DND-41 (cell line): ENCODE results near the gene PACRG.

ENCODE experiments used
- ATAC-seq: fragments of 200-7000 bp; cut with Tn5 transposase; 3 replicates; pipeline ENCODE4 v1.9.1; 2021; ENCODE audit warnings: low read depth; ENCODE audit not compliant: insufficient read depth
- DNase-seq: peaks from one replicate; pipeline ENCODE4 v3.0.0-alpha.2; 2020
- H2AFZ ChIP-seq: 2 replicates; pipeline ENCODE4 v1.6.0; 2012; ENCODE audit warnings: low read depth, low read length
- H3K27ac ChIP-seq: 2 replicates; pipeline ENCODE4 v1.5.1; 2012; ENCODE audit warnings: low read length, inconsistent platforms
- H3K27me3 ChIP-seq: fragments of 200-600 bp; sonication (generic); 2 replicates; pipeline ENCODE4 v1.6.0; 2012; ENCODE audit warnings: low read length, mild to moderate bottlenecking, inconsistent platforms; ENCODE audit not compliant: insufficient read depth, poor library complexity
- H3K36me3 ChIP-seq: 2 replicates; pipeline ENCODE4 v1.5.1; 2012; ENCODE audit warnings: low read length, inconsistent platforms; ENCODE audit not compliant: insufficient read depth
- H3K4me1 ChIP-seq: 2 replicates; pipeline ENCODE4 v1.5.1; 2012; ENCODE audit warnings: mild to moderate bottlenecking, low read length; ENCODE audit not compliant: insufficient read depth
- H3K4me2 ChIP-seq: 2 replicates; pipeline ENCODE4 v1.6.0; 2012; ENCODE audit warnings: mild to moderate bottlenecking, moderate library complexity, low read length, inconsistent platforms; ENCODE audit not compliant: insufficient read depth
- H3K4me3 ChIP-seq, 2 experiments: fragments of 200-600 bp in 1 of 2; shearing (Covaris generic) in 1 of 2; 2 replicates each; pipeline ENCODE4 v1.5.1; 2012 to 2016; ENCODE audit warnings: inconsistent platforms in 2 of 2, low read length in 2 of 2, mild to moderate bottlenecking in 2 of 2, low read depth in 1 of 2, moderate library complexity in 1 of 2
- H3K79me2 ChIP-seq: 2 replicates; pipeline ENCODE4 v1.6.0; 2012; ENCODE audit warnings: low read length, inconsistent platforms; ENCODE audit not compliant: insufficient read depth
- H3K9ac ChIP-seq: 2 replicates; pipeline ENCODE4 v1.6.0; 2012; ENCODE audit warnings: low read depth, mild to moderate bottlenecking, inconsistent platforms, low read length, moderate library complexity
- H3K9me3 ChIP-seq: 2 replicates; pipeline ENCODE4 v1.5.1; 2012; ENCODE audit warnings: low read length, moderate library complexity, mild to moderate bottlenecking, inconsistent platforms; ENCODE audit not compliant: insufficient read depth, severe bottlenecking
- H4K20me1 ChIP-seq: 2 replicates; pipeline ENCODE4 v1.6.0; 2012; ENCODE audit warnings: low read length; ENCODE audit not compliant: insufficient read depth
- EZH2 ChIP-seq: IDR thresholded peaks from 3 replicates; pipeline ENCODE4 v1.6.1; 2012; ENCODE audit warnings: borderline replicate concordance, low read depth, mild to moderate bottlenecking, moderate library complexity, low read length, inconsistent platforms; ENCODE audit not compliant: severe bottlenecking
- TF ChIP-seq, protein P1 (sequence below): IDR thresholded peaks from 2 replicates; pipeline ENCODE4 v1.5.1; 2012; ENCODE audit warnings: borderline replicate concordance, low read length, moderate library complexity, mild to moderate bottlenecking; ENCODE audit not compliant: poor library complexity, severe bottlenecking; ENCODE audit errors: extremely low read depth

PACRG gene

DNA sequence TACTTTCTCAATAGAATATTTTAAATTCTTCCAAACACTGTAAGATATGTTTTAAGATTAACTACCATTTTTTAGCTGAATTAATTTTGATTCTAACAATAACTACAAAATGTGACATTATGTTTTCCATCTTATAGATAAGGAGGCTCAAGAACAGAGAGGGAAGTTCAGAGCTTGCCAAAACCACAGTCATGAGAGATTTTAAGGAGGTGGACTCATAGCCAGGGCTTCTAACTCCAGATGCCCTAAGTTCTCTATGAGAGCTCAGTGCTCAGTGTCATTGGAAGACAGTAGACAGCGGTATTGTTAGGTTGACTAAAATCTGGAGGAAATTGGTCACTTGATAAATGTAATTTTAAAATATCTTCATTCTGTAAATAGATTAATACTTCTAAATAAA, 144.2 kb downstream of the PACRG start:
- no peak overlapping the region for H3K9ac ChIP-seq
- no peaks in the 10 kb centered on the region for H3K36me3 ChIP-seq
- H3K4me3 ChIP-seq: no peak overlapping the region
- H4K20me1 ChIP-seq: no peaks in the 10 kb centered on the region
- H3K79me2 ChIP-seq: no peaks in the 10 kb centered on the region
- H3K27ac ChIP-seq: no peak overlapping the region
- H2AFZ ChIP-seq: no peak overlapping the region
- DNase-seq (no peak), ATAC-seq (no peak)
- H3K4me2 ChIP-seq: no peak overlapping the region
- H3K4me1 ChIP-seq: no peaks in the 10 kb centered on the region
- TF ChIP-seq, protein P1, sequence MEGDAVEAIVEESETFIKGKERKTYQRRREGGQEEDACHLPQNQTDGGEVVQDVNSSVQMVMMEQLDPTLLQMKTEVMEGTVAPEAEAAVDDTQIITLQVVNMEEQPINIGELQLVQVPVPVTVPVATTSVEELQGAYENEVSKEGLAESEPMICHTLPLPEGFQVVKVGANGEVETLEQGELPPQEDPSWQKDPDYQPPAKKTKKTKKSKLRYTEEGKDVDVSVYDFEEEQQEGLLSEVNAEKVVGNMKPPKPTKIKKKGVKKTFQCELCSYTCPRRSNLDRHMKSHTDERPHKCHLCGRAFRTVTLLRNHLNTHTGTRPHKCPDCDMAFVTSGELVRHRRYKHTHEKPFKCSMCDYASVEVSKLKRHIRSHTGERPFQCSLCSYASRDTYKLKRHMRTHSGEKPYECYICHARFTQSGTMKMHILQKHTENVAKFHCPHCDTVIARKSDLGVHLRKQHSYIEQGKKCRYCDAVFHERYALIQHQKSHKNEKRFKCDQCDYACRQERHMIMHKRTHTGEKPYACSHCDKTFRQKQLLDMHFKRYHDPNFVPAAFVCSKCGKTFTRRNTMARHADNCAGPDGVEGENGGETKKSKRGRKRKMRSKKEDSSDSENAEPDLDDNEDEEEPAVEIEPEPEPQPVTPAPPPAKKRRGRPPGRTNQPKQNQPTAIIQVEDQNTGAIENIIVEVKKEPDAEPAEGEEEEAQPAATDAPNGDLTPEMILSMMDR: no peak
- TF ChIP-seq EZH2: no peak
- H3K9me3 ChIP-seq: peaks cover 2% of the 10 kb centered on the region
- H3K27me3 ChIP-seq: no peaks in the 10 kb centered on the region

DNA sequence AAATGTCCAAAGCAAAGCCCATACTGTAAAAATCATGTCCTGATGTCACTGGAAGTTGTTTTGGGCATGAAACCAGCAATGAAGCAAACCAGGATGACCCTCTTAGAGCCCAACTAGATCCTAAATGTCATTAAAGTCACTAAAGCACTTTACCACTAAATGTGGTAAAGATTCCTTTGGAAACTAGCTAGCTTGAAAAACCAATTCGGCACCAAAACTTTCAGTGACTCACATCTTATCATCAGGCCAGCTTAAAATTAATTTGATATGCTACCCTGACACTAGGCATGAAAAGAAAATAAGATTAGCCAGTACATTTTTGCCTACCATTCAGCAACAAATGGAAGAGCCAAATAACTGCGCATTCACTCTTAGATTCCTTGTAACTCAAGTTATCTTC, 145.8 kb downstream of the PACRG start:
- Histone ChIP-seq H3K9me3 (peaks cover 2% of the 10 kb centered on the region), H3K27me3 (no peaks in the 10 kb centered on the region), H3K4me1 (no peaks in the 10 kb centered on the region), H2AFZ (no peak overlapping the region), H3K9ac (no peak overlapping the region), H3K27ac (no peak overlapping the region), H3K79me2 (no peaks in the 10 kb centered on the region), H3K36me3 (no peaks in the 10 kb centered on the region), H3K4me2 (no peak overlapping the region), H3K4me3 (no peak overlapping the region), H4K20me1 (no peaks in the 10 kb centered on the region)
- DNase-seq (no peak), ATAC-seq (no peak)
- TF ChIP-seq EZH2: no peak
- TF ChIP-seq, protein P1: no peak

DNA sequence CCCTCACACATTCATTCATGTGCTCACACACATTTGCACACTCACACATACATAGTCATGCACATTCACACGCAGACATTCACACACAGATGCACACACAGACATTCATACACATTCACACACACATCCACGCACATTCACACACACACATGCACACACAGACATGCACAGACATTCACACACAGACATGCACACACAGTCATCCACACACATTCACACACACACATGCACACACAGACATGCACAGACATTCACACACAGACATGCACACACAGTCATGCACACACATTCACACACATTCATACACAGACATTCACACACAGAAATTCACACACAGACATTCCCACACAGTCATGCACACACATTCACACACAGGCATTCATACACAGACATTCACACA, 147.3 kb downstream of the PACRG start:
- no peak for DNase-seq
- Histone ChIP-seq H3K27me3 (no peaks in the 10 kb centered on the region), H3K36me3 (no peaks in the 10 kb centered on the region), H2AFZ (no peak overlapping the region), H3K9me3 (peaks cover 2% of the 10 kb centered on the region), H3K4me1 (no peaks in the 10 kb centered on the region), H4K20me1 (no peaks in the 10 kb centered on the region), H3K9ac (no peak overlapping the region), H3K79me2 (no peaks in the 10 kb centered on the region), H3K27ac (no peak overlapping the region), H3K4me3 (no peak overlapping the region), H3K4me2 (no peak overlapping the region)
- ATAC-seq: no peak
- TF ChIP-seq EZH2: no peak
- TF ChIP-seq, protein P1: no peak
